ENCODE results near the gene TP63.

The TP63 gene

DNA sequence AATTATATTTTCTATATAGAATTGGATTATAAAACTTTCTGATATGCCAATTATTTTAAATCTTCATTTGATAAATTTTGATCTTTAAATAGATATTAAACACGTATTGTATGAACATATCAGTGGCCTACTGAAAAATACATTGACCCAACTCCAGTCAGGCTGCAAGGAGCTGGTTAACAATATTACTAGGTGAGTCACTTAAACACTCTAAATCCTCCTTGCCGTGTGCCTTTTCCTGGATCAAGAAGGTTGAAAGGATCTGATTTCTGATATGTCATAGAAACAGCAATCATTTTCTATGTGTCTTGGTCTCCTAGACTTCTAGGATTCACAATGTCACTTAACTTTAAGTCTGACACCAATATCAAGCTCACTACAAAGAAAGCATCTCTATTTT lies 123.2 kb downstream of the TP63 start:
- DNase-seq (ENCODE audit: insufficient read length, low spot score) (no peak), FAIRE-seq (no peak)
- no peak for TF ChIP-seq SPI1 (IDR thresholded peaks at IDR 0.05; ENCODE audit: low read depth, low read length)
- TF ChIP-seq POLR2AphosphoS5 (IDR thresholded peaks at IDR 0.05; ENCODE audit: low read depth, low read length): no peak
- TF ChIP-seq PAX5 (IDR thresholded peaks at IDR 0.05; ENCODE audit: insufficient read depth, low read length, severe bottlenecking): no peak
- TF ChIP-seq POU2F2 (IDR thresholded peaks at IDR 0.05; ENCODE audit: low read depth, low read length): no peak

DNA sequence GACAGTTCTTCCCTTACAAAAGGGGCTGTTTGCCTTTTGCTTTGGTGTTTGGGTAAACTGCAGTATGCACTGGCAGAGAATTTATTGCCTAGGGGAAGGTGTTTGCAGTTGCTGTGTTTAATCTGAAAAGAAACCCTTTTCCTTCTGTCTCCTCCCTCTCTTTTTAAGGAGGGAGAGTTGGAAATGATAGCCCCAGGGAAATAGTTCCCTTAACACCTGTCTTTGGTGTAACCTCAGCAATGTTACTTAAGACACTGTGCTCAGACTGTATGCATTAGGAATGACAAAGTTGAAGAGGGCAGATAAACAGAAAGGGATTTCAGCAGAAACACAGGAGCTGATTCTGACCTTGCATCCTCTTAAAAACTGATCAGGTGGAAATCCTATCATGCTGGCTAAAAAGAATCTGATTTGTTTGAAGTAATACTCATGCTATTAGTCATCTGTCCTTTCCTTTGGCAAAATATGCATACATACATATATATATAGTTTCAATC lies 125.4 kb downstream of the TP63 start:
- FAIRE-seq: peak; percentile 66
- no peak for DNase-seq (ENCODE audit: insufficient read length, low spot score)
- TF ChIP-seq POLR2A (IDR thresholded peaks at IDR 0.05; ENCODE audit: low read depth, low read length) (no peak), SPI1 (IDR thresholded peaks at IDR 0.05; ENCODE audit: low read depth, low read length) (no peak), POLR2AphosphoS5 (IDR thresholded peaks at IDR 0.05; ENCODE audit: low read depth, low read length) (no peak)

DNA sequence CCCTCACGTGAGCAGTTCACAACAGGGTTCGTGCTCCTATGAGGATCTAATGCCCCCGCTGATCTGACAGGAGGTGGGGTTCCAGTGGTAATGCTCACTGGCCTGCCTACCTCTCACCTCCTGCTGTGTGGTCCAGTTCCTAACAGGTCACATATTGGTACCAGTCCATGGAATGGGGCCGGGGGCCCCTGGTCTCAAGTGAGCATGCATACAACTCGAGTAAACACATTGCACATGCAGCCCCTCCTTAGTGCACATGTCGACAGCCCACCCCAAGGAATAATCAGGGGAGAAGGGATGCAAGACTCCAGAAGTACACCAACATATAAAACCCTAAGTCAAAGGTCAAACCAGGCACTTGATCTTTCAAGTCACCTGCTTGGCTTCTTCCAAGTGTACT lies 127.0 kb downstream of the TP63 start:
- FAIRE-seq: no peak
- TF ChIP-seq TAF1 (IDR thresholded peaks at IDR 0.05; ENCODE audit: low read depth, low read length) (no peak), PAX5 (IDR thresholded peaks at IDR 0.05; ENCODE audit: insufficient read depth, low read length, severe bottlenecking) (no peak), SPI1 (IDR thresholded peaks at IDR 0.05; ENCODE audit: low read depth, low read length) (no peak), POLR2A (IDR thresholded peaks at IDR 0.05; ENCODE audit: low read depth, low read length) (no peak), POU2F2 (IDR thresholded peaks at IDR 0.05; ENCODE audit: low read depth, low read length) (no peak), POLR2AphosphoS5 (IDR thresholded peaks at IDR 0.05; ENCODE audit: low read depth, low read length) (no peak)
- no peak for DNase-seq (ENCODE audit: insufficient read length, low spot score)

DNA sequence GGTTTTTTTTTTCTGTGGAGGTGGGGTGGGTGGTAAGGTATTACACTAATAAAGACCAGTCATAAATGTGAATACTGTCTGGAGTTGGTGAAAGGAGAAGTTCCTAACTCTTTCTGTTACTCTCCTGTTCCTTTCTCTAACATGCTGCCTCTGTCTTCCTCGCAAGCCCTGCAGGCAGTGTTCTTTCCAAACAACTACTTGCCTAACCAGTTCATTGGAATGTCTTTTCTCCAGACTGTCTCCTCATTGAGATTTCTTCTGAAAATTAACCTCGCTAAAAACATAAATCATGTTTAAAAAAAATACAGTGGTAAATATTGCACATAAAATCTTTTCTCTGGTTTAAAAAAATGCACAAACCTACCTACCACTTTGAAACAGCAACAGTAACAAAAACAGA lies 135.2 kb downstream of the TP63 start:
- TF ChIP-seq POLR2AphosphoS5 (IDR thresholded peaks at IDR 0.05; ENCODE audit: low read depth, low read length) (no peak), POLR2A (IDR thresholded peaks at IDR 0.05; ENCODE audit: low read depth, low read length) (no peak), TAF1 (IDR thresholded peaks at IDR 0.05; ENCODE audit: low read depth, low read length) (no peak), POU2F2 (IDR thresholded peaks at IDR 0.05; ENCODE audit: low read depth, low read length) (no peak), PAX5 (IDR thresholded peaks at IDR 0.05; ENCODE audit: insufficient read depth, low read length, severe bottlenecking) (no peak), SPI1 (IDR thresholded peaks at IDR 0.05; ENCODE audit: low read depth, low read length) (no peak)
- no peak for DNase-seq (ENCODE audit: insufficient read length, low spot score)
- FAIRE-seq: no peak

DNA sequence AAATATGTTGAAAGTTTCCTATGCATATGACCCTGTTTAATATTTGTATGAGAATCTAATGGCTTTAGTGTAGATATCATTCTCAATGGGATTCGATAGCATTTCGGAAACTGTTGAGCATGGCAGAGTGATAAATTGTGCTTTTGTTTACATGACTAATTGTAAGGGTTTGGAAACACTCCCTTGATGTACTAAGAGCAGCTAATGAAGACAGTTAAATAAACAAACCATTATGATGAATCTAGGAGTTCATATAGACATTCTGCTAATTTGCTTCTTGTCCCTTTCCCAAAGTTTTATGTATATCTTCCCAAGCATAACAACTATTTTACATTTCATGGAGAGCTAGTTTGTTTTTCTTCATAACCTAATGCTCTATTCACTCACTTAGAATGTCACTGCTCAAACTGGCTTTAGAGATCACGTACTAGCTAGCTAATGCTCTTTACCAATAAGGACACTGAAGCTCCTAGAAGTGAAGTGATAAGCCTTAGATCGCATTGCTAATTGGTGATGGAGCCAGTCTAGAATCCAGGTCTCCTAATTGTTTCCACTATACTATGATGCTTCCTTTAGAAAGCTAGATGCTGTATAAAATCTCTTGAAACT lies 140.8 kb downstream of the TP63 start:
- FAIRE-seq: no peak
- no peak for DNase-seq (ENCODE audit: insufficient read length, low spot score)
- TF ChIP-seq POLR2AphosphoS5 (IDR thresholded peaks at IDR 0.05; ENCODE audit: low read depth, low read length) (no peak), POLR2A (IDR thresholded peaks at IDR 0.05; ENCODE audit: low read depth, low read length) (no peak), SPI1 (IDR thresholded peaks at IDR 0.05; ENCODE audit: low read depth, low read length) (no peak), TAF1 (IDR thresholded peaks at IDR 0.05; ENCODE audit: low read depth, low read length) (no peak), PAX5 (IDR thresholded peaks at IDR 0.05; ENCODE audit: insufficient read depth, low read length, severe bottlenecking) (no peak), POU2F2 (IDR thresholded peaks at IDR 0.05; ENCODE audit: low read depth, low read length) (no peak)

DNA sequence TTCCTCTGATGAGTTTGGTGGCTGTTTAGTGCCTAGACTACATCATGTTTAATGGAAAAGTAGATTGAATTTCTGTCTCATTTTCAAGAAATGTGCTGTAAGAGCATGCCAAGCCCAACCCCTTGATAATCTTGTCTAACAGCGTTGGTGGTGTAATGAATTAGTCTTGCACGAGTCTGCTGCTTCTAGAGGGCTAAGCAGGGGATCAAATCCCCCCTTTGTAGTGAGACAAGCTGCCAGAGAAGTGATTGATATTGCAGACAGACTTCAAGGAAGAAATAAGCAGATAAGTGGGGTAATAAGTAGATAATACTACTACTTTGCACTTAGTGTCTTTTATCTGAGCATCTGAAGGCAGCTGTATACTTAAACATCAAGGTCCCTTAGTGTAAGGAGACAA lies 141.4 kb downstream of the TP63 start:
- FAIRE-seq (no peak), DNase-seq (ENCODE audit: insufficient read length, low spot score) (no peak)
- no peak for TF ChIP-seq POLR2AphosphoS5 (IDR thresholded peaks at IDR 0.05; ENCODE audit: low read depth, low read length)

DNA sequence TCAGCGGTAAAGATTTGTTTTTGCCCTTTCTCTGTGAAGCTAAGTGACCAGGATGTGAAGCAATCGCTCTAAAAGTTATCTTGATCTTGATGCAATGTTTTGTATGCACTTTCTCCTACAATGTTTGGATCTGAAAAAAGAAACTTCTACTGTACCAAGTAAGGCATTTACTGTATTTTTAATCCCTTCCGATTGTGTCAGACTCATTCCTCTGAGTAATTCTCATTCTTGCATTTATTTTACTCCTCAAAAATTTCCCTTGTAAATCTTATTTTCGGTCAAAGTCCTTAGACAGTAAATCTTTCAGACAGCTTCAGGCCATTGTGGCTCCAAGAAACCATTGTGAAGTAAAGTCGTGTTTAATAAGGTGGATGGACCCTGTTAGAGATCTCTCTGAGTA lies 141.9 kb downstream of the TP63 start:
- TF ChIP-seq POLR2AphosphoS5 (IDR thresholded peaks at IDR 0.05; ENCODE audit: low read depth, low read length) (no peak), SPI1 (IDR thresholded peaks at IDR 0.05; ENCODE audit: low read depth, low read length) (no peak), PAX5 (IDR thresholded peaks at IDR 0.05; ENCODE audit: insufficient read depth, low read length, severe bottlenecking) (no peak), POU2F2 (IDR thresholded peaks at IDR 0.05; ENCODE audit: low read depth, low read length) (no peak), TAF1 (IDR thresholded peaks at IDR 0.05; ENCODE audit: low read depth, low read length) (no peak), POLR2A (IDR thresholded peaks at IDR 0.05; ENCODE audit: low read depth, low read length) (no peak)
- DNase-seq (ENCODE audit: insufficient read length, low spot score) (no peak), FAIRE-seq (no peak)

DNA sequence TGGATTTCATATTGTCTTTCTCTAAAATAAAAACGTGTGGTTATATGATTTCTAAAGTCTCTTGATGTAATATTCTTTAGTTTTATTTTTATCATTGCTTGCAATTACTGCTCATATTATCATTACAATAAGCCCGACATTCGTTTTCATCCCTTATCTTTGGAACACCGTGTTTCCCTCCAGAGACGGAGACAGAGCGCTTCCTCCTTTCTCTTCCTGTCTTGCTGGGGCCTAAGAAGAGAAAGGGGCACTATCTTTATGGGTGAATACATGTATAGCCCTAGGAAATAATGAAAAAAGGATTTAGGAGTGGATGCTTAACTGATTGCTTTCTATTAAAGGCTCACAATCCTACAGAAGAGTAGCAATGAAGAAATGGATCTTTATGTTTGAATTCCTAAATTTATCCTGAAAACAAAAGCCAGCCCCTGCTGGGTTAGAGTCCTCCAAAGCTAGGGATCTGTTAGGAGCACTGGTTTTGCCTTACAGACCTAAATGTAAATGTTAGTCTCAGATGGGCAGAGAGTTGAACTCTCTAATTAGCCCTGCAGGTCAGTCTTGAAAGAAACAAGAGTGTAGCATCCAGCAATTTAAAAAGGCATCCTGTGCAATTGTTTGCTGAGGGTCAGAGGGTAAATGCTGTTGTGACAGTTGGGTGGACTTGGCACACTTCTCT lies 145.1 kb downstream of the TP63 start:
- FAIRE-seq (no peak), DNase-seq (ENCODE audit: insufficient read length, low spot score) (no peak)
- no peak for TF ChIP-seq POU2F2 (IDR thresholded peaks at IDR 0.05; ENCODE audit: low read depth, low read length)
- TF ChIP-seq POLR2A (IDR thresholded peaks at IDR 0.05; ENCODE audit: low read depth, low read length): no peak
- TF ChIP-seq SPI1 (IDR thresholded peaks at IDR 0.05; ENCODE audit: low read depth, low read length): peak; percentile 24; the same call in 1 of the 2 replicates

DNA sequence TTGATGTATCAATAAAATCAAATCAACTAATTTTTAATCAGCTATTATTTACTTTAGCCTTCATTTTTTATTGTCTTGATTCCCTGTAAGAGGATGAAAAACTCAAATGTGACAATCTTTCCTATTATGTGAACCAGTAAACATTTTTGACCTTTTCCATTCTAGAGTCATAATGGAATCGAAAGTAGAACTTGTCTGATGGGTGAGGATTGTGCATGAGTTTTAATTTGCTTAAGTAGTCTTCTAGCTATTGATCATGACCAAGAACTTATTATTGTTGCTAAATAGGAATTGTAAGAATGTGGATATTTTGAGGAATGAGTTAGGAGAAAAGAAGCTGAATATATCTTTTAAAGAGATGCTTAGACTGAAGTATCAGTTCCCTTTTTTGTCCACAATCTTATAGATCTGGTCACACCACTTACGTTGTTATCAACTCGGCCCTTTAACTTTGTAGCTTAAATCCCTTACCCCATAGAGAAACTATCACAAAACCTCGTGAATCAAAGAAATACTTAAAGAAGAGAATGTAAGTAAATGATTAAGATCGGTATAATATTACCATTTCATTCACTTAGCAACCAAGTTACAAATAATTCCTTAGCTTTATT lies 147.3 kb downstream of the TP63 start:
- FAIRE-seq: no peak
- TF ChIP-seq SPI1 (IDR thresholded peaks at IDR 0.05; ENCODE audit: low read depth, low read length) (peak; percentile 90), PAX5 (IDR thresholded peaks at IDR 0.05; ENCODE audit: insufficient read depth, low read length, severe bottlenecking) (no peak), POLR2AphosphoS5 (IDR thresholded peaks at IDR 0.05; ENCODE audit: low read depth, low read length) (no peak), POU2F2 (IDR thresholded peaks at IDR 0.05; ENCODE audit: low read depth, low read length) (no peak), TAF1 (IDR thresholded peaks at IDR 0.05; ENCODE audit: low read depth, low read length) (no peak)
- DNase-seq (ENCODE audit: insufficient read length, low spot score): no peak

DNA sequence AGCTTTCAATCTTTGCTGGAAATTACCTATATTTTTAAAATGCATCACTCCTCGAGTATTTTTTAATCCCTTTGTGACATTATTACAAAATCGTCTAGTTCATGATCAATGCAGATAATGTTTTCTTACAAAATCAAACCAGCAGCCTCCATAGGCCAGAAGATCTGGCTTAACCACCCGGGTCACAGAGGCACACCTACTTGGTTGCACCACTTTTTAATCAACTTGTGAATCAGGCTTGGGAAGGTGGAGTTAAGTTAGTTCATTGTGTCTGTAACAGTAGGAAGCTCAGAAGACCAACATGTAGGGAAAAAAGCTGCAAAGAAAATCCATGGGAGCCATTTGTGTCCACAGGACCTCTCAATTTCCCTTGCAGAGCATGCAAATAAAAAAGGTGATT lies 148.0 kb downstream of the TP63 start:
- no peak for DNase-seq (ENCODE audit: insufficient read length, low spot score)
- FAIRE-seq: no peak
- TF ChIP-seq SPI1 (IDR thresholded peaks at IDR 0.05; ENCODE audit: low read depth, low read length): no peak
- no peak for TF ChIP-seq POLR2A (IDR thresholded peaks at IDR 0.05; ENCODE audit: low read depth, low read length)
- no peak for TF ChIP-seq POLR2AphosphoS5 (IDR thresholded peaks at IDR 0.05; ENCODE audit: low read depth, low read length)
- TF ChIP-seq TAF1 (IDR thresholded peaks at IDR 0.05; ENCODE audit: low read depth, low read length): no peak
- no peak for TF ChIP-seq PAX5 (IDR thresholded peaks at IDR 0.05; ENCODE audit: insufficient read depth, low read length, severe bottlenecking)
- no peak for TF ChIP-seq POU2F2 (IDR thresholded peaks at IDR 0.05; ENCODE audit: low read depth, low read length)

Measured in GM12891 (cell line).